DND-41 (cell line): Measurements from ENCODE around the gene GPHN.

ENCODE experiments used
- ATAC-seq: fragments of 200-7000 bp; cut with Tn5 transposase; 3 replicates; pipeline ENCODE4 v1.9.1; 2021; ENCODE audit warnings: low read depth; ENCODE audit not compliant: insufficient read depth
- DNase-seq: peaks from one replicate; pipeline ENCODE4 v3.0.0-alpha.2; 2020
- H2AFZ ChIP-seq: 2 replicates; pipeline ENCODE4 v1.6.0; 2012; ENCODE audit warnings: low read depth, low read length
- H3K27ac ChIP-seq: 2 replicates; pipeline ENCODE4 v1.5.1; 2012; ENCODE audit warnings: low read length, inconsistent platforms
- H3K27me3 ChIP-seq: fragments of 200-600 bp; sonication (generic); 2 replicates; pipeline ENCODE4 v1.6.0; 2012; ENCODE audit warnings: low read length, mild to moderate bottlenecking, inconsistent platforms; ENCODE audit not compliant: insufficient read depth, poor library complexity
- H3K36me3 ChIP-seq: 2 replicates; pipeline ENCODE4 v1.5.1; 2012; ENCODE audit warnings: low read length, inconsistent platforms; ENCODE audit not compliant: insufficient read depth
- H3K4me1 ChIP-seq: 2 replicates; pipeline ENCODE4 v1.5.1; 2012; ENCODE audit warnings: mild to moderate bottlenecking, low read length; ENCODE audit not compliant: insufficient read depth
- H3K4me2 ChIP-seq: 2 replicates; pipeline ENCODE4 v1.6.0; 2012; ENCODE audit warnings: mild to moderate bottlenecking, moderate library complexity, low read length, inconsistent platforms; ENCODE audit not compliant: insufficient read depth
- H3K4me3 ChIP-seq, 2 experiments: fragments of 200-600 bp in 1 of 2; shearing (Covaris generic) in 1 of 2; 2 replicates each; pipeline ENCODE4 v1.5.1; 2012 to 2016; ENCODE audit warnings: inconsistent platforms in 2 of 2, low read length in 2 of 2, mild to moderate bottlenecking in 2 of 2, low read depth in 1 of 2, moderate library complexity in 1 of 2
- H3K79me2 ChIP-seq: 2 replicates; pipeline ENCODE4 v1.6.0; 2012; ENCODE audit warnings: low read length, inconsistent platforms; ENCODE audit not compliant: insufficient read depth
- H3K9ac ChIP-seq: 2 replicates; pipeline ENCODE4 v1.6.0; 2012; ENCODE audit warnings: low read depth, mild to moderate bottlenecking, inconsistent platforms, low read length, moderate library complexity
- H3K9me3 ChIP-seq: 2 replicates; pipeline ENCODE4 v1.5.1; 2012; ENCODE audit warnings: low read length, moderate library complexity, mild to moderate bottlenecking, inconsistent platforms; ENCODE audit not compliant: insufficient read depth, severe bottlenecking
- H4K20me1 ChIP-seq: 2 replicates; pipeline ENCODE4 v1.6.0; 2012; ENCODE audit warnings: low read length; ENCODE audit not compliant: insufficient read depth
- EZH2 ChIP-seq: IDR thresholded peaks from 3 replicates; pipeline ENCODE4 v1.6.1; 2012; ENCODE audit warnings: borderline replicate concordance, low read depth, mild to moderate bottlenecking, moderate library complexity, low read length, inconsistent platforms; ENCODE audit not compliant: severe bottlenecking
- TF ChIP-seq, protein P1 (sequence below): IDR thresholded peaks from 2 replicates; pipeline ENCODE4 v1.5.1; 2012; ENCODE audit warnings: borderline replicate concordance, low read length, moderate library complexity, mild to moderate bottlenecking; ENCODE audit not compliant: poor library complexity, severe bottlenecking; ENCODE audit errors: extremely low read depth

GPHN gene

GRCh38 chr14:66804141-66804540, 296.2 kb downstream of the GPHN start:
- H3K79me2 ChIP-seq, result no peaks in the 10 kb centered on the region
- DNase-seq (no peak), ATAC-seq (no peak)
- no peak overlapping the region for H3K9ac ChIP-seq
- no peaks in the 10 kb centered on the region for H3K4me1 ChIP-seq
- TF ChIP-seq EZH2, result no peak
- TF ChIP-seq, protein P1, sequence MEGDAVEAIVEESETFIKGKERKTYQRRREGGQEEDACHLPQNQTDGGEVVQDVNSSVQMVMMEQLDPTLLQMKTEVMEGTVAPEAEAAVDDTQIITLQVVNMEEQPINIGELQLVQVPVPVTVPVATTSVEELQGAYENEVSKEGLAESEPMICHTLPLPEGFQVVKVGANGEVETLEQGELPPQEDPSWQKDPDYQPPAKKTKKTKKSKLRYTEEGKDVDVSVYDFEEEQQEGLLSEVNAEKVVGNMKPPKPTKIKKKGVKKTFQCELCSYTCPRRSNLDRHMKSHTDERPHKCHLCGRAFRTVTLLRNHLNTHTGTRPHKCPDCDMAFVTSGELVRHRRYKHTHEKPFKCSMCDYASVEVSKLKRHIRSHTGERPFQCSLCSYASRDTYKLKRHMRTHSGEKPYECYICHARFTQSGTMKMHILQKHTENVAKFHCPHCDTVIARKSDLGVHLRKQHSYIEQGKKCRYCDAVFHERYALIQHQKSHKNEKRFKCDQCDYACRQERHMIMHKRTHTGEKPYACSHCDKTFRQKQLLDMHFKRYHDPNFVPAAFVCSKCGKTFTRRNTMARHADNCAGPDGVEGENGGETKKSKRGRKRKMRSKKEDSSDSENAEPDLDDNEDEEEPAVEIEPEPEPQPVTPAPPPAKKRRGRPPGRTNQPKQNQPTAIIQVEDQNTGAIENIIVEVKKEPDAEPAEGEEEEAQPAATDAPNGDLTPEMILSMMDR, result no peak
- no peak overlapping the region for H3K4me3 ChIP-seq
- peaks cover 21% of the 10 kb centered on the region for H3K9me3 ChIP-seq
- H3K27ac ChIP-seq, result no peak overlapping the region
- no peak overlapping the region for H3K4me2 ChIP-seq
- H3K36me3 ChIP-seq, result no peaks in the 10 kb centered on the region
- H4K20me1 ChIP-seq, result no peaks in the 10 kb centered on the region
- no peak overlapping the region for H2AFZ ChIP-seq
- H3K27me3 ChIP-seq, result no peaks in the 10 kb centered on the region

DNA sequence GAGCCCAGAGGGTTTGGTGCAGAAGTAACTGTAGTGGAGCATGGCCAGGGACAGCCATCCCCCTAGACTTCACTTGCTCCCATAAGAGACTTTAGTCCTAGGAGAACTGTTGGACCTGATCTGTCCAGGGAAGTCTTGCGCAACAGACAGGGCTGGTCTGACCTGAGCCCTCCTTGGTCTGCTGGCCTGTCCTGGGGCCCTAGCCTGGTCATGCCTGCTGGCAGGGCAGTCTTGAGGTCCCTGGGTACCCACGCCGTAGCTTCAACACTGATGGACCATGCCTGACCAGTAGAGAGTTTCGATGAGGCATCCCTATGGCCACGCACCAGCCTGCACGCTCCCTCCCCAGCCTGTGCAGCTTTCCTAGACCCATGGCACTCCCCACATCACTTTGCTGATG, 305.7 kb downstream of the GPHN start:
- Histone ChIP-seq H3K27me3 (no peaks in the 10 kb centered on the region), H4K20me1 (no peaks in the 10 kb centered on the region), H3K4me3 (no peak overlapping the region), H3K4me1 (no peaks in the 10 kb centered on the region), H3K27ac (no peak overlapping the region), H3K9me3 (peaks cover 36% of the 10 kb centered on the region), H3K4me2 (no peak overlapping the region), H3K79me2 (no peaks in the 10 kb centered on the region), H2AFZ (no peak overlapping the region), H3K36me3 (peaks cover 21% of the 10 kb centered on the region), H3K9ac (no peak overlapping the region)
- ATAC-seq, result no peak
- no peak for TF ChIP-seq EZH2
- TF ChIP-seq, protein P1, result no peak
- DNase-seq, result no peak

- TF ChIP-seq, protein P1, result no peak
- no peak for TF ChIP-seq EZH2
- Histone ChIP-seq H3K79me2 (no peaks in the 10 kb centered on the region), H3K9ac (no peak overlapping the region), H4K20me1 (no peaks in the 10 kb centered on the region), H3K36me3 (peaks cover 21% of the 10 kb centered on the region), H3K4me2 (no peak overlapping the region), H3K4me1 (no peaks in the 10 kb centered on the region), H3K9me3 (peaks cover 36% of the 10 kb centered on the region), H3K27ac (no peak overlapping the region), H3K4me3 (no peak overlapping the region), H3K27me3 (no peaks in the 10 kb centered on the region), H2AFZ (no peak overlapping the region)
- DNase-seq, result no peak
- ATAC-seq, result no peak
These were observed 307.7 kb downstream of the GPHN start for GRCh38 chr14:66815687-66816086.

DNA sequence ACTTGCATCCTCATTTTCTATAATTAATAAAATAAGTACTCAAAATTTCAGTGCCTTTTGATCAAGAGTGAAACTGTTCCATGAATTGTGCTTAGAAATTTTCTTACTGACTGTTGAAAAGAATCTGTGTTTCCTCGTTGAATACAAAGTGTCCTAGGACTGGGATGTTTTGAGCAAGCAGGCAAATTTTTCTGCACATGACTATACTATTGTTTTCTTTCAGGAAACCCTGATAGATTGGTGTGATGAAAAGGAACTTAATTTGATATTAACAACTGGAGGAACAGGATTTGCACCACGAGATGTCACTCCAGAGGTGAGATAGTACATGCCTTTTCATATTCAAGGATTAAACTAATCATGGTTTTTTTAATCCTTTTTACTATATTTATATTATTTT, 316.3 kb downstream of the GPHN start:
- Histone ChIP-seq H2AFZ (no peak overlapping the region), H3K36me3 (no peaks in the 10 kb centered on the region), H3K27me3 (no peaks in the 10 kb centered on the region), H3K4me2 (no peak overlapping the region), H3K9ac (no peak overlapping the region), H3K9me3 (no peaks in the 10 kb centered on the region), H4K20me1 (no peaks in the 10 kb centered on the region), H3K27ac (no peak overlapping the region), H3K4me3 (no peak overlapping the region), H3K4me1 (no peaks in the 10 kb centered on the region), H3K79me2 (no peaks in the 10 kb centered on the region)
- TF ChIP-seq EZH2, result no peak
- TF ChIP-seq, protein P1, result no peak
- ATAC-seq (no peak), DNase-seq (no peak)
